Adrenal gland (tissue), 5 donors: ENCODE results near the gene BOK.

ENCODE experiments used
- CTCF ChIP-seq, 6 experiments: fragments of 450-650 bp in 4 of 6; fragments of 200-600 bp in 2 of 6; sonication (generic) in 1 of 6; IDR thresholded peaks; 1 replicate in 5 of 6; 2 replicates in 1 of 6; pipeline versions ENCODE4 v1.5.1 to v1.8.0; 2016 to 2021; ENCODE audit warnings: antibody characterized with exemption in 6 of 6, mild to moderate bottlenecking in 2 of 6, moderate library complexity in 1 of 6
- POLR2A ChIP-seq, 2 donors: fragments of 450-650 bp; IDR thresholded peaks; one replicate each; pipeline ENCODE4 v1.6.1; 2017; ENCODE audit warnings: antibody characterized with exemption in 2 of 2, mild to moderate bottlenecking in 2 of 2, moderate library complexity in 1 of 2
- donor health status: DM: no; HTN: no; CAD: no.

- no peak for TF ChIP-seq POLR2A (IDR thresholded peaks at IDR 0.05)
- no peak for TF ChIP-seq CTCF (IDR thresholded peaks at IDR 0.05)
These were observed 9.2 kb downstream of the BOK start for GRCh38 chr2:241567776-241568175.
